Measurements from ENCODE around the gene MEG3. TPM values are rescaled to one million over a fixed set of nuclear protein-coding genes. Genes with fewer than 3 reads are reported as not detected.

Gene MEG3
- total RNA-seq, result 166 and 169 TPM in 2 replicates

DNA sequence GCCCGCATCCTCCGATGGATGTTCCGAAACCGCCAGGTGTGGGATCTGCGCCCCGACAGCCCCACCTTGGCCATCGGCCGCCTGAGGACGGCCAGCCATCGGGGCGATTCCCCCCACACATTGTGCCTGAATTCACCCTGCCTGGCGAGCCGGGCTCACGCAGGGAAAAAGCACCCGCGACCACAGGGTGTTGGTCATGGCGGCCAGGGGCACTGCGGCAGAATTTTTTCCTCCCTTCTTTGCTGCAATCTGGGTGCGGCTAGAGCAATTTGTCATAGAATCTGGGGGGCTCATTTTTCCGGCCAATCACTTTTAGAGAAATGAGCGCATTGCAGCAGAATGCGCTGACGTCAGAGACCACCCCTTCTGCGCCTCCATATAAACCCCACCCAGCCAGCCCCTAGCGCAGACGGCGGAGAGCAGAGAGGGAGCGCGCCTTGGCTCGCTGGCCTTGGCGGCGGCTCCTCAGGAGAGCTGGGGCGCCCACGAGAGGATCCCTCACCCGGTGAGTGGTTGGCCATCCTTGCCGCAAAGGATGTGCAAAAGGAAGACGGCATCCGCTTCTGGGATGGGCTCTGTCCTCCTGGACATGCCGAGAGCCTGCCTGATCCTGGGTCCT is at the start of gene MEG3:
MEG3 (plus strand) TSS at position 406 of the 619 bp plus-strand sequence.

DNA sequence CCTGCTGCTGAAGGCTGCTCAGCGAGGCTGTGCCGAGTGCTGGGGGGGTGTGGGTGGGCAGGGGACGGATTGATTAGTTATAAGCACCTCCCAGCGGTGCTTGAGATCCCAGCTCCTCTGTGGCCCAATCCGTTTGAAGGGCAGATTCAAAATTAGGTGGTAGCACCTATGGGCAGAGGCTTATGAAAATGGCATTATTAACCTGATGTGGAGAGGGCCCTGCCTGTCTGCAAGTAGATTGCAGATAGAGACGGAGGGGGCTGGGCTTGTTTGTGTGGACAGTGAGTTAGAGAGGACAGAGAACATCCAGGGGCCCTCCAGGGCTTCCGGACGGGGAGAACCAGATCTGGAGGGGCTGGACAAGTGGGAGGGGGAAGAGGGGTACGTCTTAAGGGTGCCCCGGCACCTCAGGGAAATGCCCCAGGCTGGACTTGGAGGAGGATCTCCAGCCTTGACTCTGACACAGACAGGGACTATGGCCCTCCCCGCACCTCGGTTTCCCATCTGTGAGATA is 77.8 kb downstream of the MEG3 start, which contains the start of gene RTL1:
RTL1 (minus strand) TSS at position 51 of the 514 bp plus-strand sequence. CDS start 18,934 bp downstream, outside the sequence.

Small RNA genes lying within 50 kb of the gene (small RNA-seq; reads per million reads assigned to genes)
- gene AL117190.3, result not detected
- gene MIR127, result not detected
- not detected for gene MIR136
- gene MIR2392, result not detected
- gene MIR337, result 20.4 reads per million, percentile 97 among the genes with 10 or more reads in this experiment
- not detected for gene MIR431
- gene MIR432, result not detected
- not detected for gene MIR433
- gene MIR493, result 31.3 reads per million, percentile 97 among the genes with 10 or more reads in this experiment
- not detected for gene RF01928
- not detected for gene RF02145
- gene SNORD112, result 3.5 reads per million, percentile 89 among the genes with 10 or more reads in this experiment

Other genes starting within 250 kb of the MEG3 start
- 0.73 and 1.2 TPM in 2 replicates for gene BEGAIN, start 238.7 kb upstream of the MEG3 start, total RNA-seq
- not detected in 2 replicates for gene DLK1, start 99.2 kb upstream of the MEG3 start, total RNA-seq
- not detected in 2 replicates for gene RTL1, start 77.6 kb downstream of the MEG3 start, total RNA-seq